ENCODE data around the gene SETD6. TPM values are rescaled to one million over a fixed set of nuclear protein-coding genes. Genes with fewer than 3 reads are reported as not detected.

SETD6 gene, protein sequence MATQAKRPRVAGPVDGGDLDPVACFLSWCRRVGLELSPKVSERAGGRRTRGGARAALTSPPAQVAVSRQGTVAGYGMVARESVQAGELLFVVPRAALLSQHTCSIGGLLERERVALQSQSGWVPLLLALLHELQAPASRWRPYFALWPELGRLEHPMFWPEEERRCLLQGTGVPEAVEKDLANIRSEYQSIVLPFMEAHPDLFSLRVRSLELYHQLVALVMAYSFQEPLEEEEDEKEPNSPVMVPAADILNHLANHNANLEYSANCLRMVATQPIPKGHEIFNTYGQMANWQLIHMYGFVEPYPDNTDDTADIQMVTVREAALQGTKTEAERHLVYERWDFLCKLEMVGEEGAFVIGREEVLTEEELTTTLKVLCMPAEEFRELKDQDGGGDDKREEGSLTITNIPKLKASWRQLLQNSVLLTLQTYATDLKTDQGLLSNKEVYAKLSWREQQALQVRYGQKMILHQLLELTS
- 12.5 and 32.1 TPM in 2 replicates for total RNA-seq

DNA sequence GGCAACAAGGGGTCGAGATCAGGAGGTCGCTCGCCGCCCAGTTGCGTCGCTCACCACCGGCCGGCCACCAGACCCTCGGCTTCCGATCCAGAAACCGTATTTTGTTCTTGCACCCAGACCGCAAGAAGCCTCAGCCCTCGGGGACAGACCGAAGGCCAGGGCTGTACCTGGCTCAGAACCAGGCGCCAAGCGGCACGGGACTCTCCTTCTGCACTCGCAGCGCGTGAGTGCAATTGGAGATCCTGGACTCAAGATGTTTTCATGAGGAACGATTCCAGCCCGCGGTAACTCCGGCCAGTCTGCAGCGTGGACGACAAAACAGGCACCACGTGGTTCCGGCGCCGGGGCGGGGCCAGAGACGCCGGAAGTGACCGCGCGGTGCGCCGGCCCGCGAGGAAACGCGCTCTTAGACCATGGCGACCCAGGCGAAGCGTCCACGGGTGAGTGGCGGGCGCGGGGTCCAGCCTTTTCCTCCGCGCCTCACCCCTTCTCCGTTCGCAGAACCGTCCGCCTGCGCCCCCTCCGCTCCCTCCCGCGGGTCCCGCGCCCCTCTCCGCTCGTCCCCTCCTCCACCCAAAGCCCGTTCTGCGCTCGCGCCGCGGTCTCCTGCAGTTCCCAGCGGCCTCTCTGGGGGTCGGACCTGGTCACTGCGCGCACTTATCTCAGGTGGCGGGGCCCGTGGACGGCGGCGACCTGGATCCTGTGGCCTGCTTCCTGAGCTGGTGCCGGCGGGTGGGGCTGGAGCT, at the start of gene SETD6:
Gene SETD6, plus strand, starts transcription at position 393 of the 746 bp plus-strand sequence. Its CDS starts 21 bp downstream, at position 414.
- TF ChIP-seq, protein P1, sequence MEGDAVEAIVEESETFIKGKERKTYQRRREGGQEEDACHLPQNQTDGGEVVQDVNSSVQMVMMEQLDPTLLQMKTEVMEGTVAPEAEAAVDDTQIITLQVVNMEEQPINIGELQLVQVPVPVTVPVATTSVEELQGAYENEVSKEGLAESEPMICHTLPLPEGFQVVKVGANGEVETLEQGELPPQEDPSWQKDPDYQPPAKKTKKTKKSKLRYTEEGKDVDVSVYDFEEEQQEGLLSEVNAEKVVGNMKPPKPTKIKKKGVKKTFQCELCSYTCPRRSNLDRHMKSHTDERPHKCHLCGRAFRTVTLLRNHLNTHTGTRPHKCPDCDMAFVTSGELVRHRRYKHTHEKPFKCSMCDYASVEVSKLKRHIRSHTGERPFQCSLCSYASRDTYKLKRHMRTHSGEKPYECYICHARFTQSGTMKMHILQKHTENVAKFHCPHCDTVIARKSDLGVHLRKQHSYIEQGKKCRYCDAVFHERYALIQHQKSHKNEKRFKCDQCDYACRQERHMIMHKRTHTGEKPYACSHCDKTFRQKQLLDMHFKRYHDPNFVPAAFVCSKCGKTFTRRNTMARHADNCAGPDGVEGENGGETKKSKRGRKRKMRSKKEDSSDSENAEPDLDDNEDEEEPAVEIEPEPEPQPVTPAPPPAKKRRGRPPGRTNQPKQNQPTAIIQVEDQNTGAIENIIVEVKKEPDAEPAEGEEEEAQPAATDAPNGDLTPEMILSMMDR (IDR thresholded peaks at IDR 0.05; ENCODE audit: insufficient read depth, low read length, poor library complexity, severe bottlenecking), result peak; percentile 28
- no peaks in the 10 kb centered on the region for H3K27me3 ChIP-seq (ENCODE audit: control insufficient read depth, insufficient read depth, low read length)
- peaks cover 7% of the 10 kb centered on the region for H3K36me3 ChIP-seq (ENCODE audit: control insufficient read depth, insufficient read depth, low read length)
- H3K4me3 ChIP-seq (ENCODE audit: low read depth, low read length), result peak within 1 kb of the TSS; percentile 69
- peak; percentile 62 for DNase-seq (ENCODE audit: low read depth)

DNA sequence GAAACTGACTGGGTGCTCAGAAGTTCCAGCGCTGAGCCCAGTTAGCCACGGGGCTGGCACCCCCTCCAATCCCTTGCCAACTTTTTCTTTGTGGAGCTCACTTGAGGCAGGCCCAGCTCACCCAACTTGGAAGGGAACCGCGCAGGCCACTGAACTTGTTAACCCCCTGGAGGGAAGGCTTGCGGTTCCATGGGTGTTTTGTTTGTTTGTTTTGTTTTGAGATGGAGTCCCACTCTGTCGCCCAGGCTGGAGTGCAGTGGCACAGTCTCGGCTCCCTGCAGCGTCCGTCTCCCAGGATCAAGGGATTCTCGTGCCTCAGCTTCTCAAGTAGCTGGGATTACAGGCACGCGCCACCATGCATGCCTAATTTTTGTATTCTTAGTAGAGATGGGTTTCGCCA, 49.5 kb upstream of the SETD6 start:
- Histone ChIP-seq H3K36me3 (ENCODE audit: control insufficient read depth, insufficient read depth, low read length) (no peaks in the 10 kb centered on the region), H3K27me3 (ENCODE audit: control insufficient read depth, insufficient read depth, low read length) (peaks cover 40% of the 10 kb centered on the region), H3K4me3 (ENCODE audit: low read depth, low read length) (no peak overlapping the region)
- no peak for DNase-seq (ENCODE audit: low read depth)
- TF ChIP-seq, protein P1 (IDR thresholded peaks at IDR 0.05; ENCODE audit: insufficient read depth, low read length, poor library complexity, severe bottlenecking), result no peak

DNA sequence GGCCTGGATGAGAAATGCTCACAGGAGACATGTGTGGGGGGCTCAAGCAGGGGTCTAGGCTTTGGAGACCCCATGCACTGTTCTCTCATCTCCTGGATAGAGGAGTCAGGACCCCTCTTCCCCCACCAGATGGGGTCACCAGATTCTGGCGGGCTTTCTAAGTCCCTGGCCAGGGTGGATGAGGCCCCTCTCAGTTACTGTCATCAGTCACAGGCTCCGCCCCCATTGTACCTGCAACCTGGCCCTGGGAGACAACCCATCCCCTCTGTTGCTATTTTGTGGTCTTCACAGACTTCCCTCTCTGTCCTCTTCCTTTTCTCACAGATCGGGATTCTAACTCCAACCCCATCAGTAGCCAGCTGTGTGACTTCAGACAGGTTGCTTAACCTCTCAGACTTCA, 48.9 kb upstream of the SETD6 start:
- Histone ChIP-seq H3K4me3 (ENCODE audit: low read depth, low read length) (no peak overlapping the region), H3K27me3 (ENCODE audit: control insufficient read depth, insufficient read depth, low read length) (peaks cover 40% of the 10 kb centered on the region), H3K36me3 (ENCODE audit: control insufficient read depth, insufficient read depth, low read length) (no peaks in the 10 kb centered on the region)
- no peak for DNase-seq (ENCODE audit: low read depth)
- TF ChIP-seq, protein P1 (IDR thresholded peaks at IDR 0.05; ENCODE audit: insufficient read depth, low read length, poor library complexity, severe bottlenecking), result no peak

DNA sequence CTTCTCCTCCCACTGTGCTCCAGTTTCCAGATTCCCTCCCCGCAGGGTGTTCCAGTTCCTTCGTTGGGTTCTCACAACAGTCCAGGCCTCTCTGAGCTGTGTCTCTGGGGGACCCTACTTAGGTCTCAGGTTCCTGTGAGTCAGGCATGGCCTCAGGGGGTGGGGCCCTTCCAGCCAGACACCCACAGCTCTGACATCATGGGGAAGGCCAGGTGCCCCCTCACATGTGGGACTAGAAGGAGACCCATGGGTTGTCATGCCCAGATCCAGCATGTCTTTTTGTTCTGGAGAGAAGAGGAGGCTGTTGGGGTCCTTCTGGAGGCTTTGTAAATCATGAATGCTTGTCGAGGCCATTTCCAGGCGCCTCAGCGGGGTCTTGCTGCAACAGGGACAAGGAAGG, 47.4 kb upstream of the SETD6 start:
- H3K27me3 ChIP-seq (ENCODE audit: control insufficient read depth, insufficient read depth, low read length), result peaks cover 38% of the 10 kb centered on the region

DNA sequence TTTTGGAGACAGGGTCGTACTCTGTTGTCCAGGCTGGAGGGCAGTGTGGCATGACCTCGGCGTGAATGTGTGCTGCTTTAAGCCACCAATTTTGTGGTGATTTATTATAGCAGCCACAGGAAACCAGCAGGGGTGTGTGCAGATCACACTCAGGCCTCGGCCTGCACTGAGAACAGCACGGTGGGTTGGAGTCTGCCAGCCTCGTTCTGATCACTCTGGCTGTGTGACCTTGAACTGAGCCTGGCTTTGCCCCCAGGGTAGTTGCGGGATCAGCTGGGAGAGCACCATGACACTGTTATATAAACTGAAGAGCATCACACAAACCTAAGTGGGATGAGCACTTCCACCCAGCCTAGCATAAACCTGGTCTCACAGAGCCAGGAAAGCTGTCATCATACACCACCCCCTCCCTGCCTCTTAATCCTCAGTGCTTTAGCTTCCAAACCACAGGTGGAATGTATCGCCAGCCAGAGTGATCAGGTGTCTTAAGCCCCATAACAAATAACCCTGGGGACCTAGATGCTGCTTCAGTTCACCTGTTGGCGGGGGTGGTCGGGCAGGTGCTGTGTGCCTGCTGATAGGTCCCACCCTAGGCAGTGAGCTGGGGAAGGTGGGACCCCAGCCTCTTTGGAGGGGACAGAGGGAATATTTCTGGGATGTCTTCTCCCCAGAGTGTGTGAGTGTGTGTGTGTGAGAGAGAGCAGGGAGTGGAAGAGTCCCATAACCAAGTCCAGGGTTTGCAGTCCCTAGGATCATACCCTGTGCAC, 43.9 kb upstream of the SETD6 start:
- TF ChIP-seq, protein P1 (IDR thresholded peaks at IDR 0.05; ENCODE audit: insufficient read depth, low read length, poor library complexity, severe bottlenecking), result no peak
- no peaks in the 10 kb centered on the region for H3K36me3 ChIP-seq (ENCODE audit: control insufficient read depth, insufficient read depth, low read length)
- no peak for DNase-seq (ENCODE audit: low read depth)
- no peak overlapping the region for H3K4me3 ChIP-seq (ENCODE audit: low read depth, low read length)
- peaks cover 7% of the 10 kb centered on the region for H3K27me3 ChIP-seq (ENCODE audit: control insufficient read depth, insufficient read depth, low read length)

More for the DNA sequence above, 47.4 kb upstream of the SETD6 start:
- no peak for DNase-seq (ENCODE audit: low read depth)
- Histone ChIP-seq H3K4me3 (ENCODE audit: low read depth, low read length) (no peak overlapping the region), H3K36me3 (ENCODE audit: control insufficient read depth, insufficient read depth, low read length) (no peaks in the 10 kb centered on the region)
- TF ChIP-seq, protein P1 (IDR thresholded peaks at IDR 0.05; ENCODE audit: insufficient read depth, low read length, poor library complexity, severe bottlenecking), result no peak
